ENCODE measurements around the gene RET. TPM values are rescaled to one million over a fixed set of nuclear protein-coding genes. Genes with fewer than 3 reads are reported as not detected.

Gene RET
- polyA plus RNA-seq, 3 donors: 0.08 to 0.39 (median 0.14) TPM

- intact Hi-C loops (cut with micrococcal nuclease): no loop called here
- H3K9me3 ChIP-seq (replicated peaks in 1 of 2; ENCODE audit: control insufficient read depth in 1 of 2, insufficient read depth in 1 of 2, low read length in 2 of 2): no peaks in the 10 kb centered on the region
- TF ChIP-seq CTCF (IDR thresholded peaks at IDR 0.05): no peak
- no peak for DNase-seq
- no peak overlapping the region for H3K27ac ChIP-seq (ENCODE audit: low read depth in 1 of 2, low read length in 2 of 2)
- Mint-ChIP-seq H3K4me3 (no peak overlapping the region), H3K36me3 (no peaks in the 10 kb centered on the region), H3K9me3 (peaks cover 0 to 3% (median 0%) of the 10 kb centered on the region in 7 donors), H3K4me1 (no peaks in the 10 kb centered on the region), H3K27ac (peak overlapping the region in 1 of 7 donors; percentile 37), H3K27me3 (ENCODE audit: low read depth in 3 of 3) (peaks cover 5 to 17% (median 6%) of the 10 kb centered on the region in 3 donors)
- H3K4me3 ChIP-seq (replicated peaks in 1 of 3; ENCODE audit: low read depth in 2 of 3, low read length in 3 of 3): no peak overlapping the region
- no peaks in the 10 kb centered on the region for H4K20me1 ChIP-seq (ENCODE audit: insufficient read depth, low read length)
- H2AFZ ChIP-seq (ENCODE audit: insufficient read depth, low read depth, low read length, poor library complexity, severe bottlenecking): no peak overlapping the region
- no peaks in the 10 kb centered on the region for H3K36me3 ChIP-seq (replicated peaks in 1 of 2; ENCODE audit: control insufficient read depth in 1 of 2, insufficient read depth in 2 of 2, low read length in 2 of 2)
- H3K27me3 ChIP-seq (ENCODE audit: control insufficient read depth in 2 of 2, insufficient read depth in 2 of 2, low read length in 2 of 2): no peaks in the 10 kb centered on the region
- WGBS (ENCODE audit: insufficient coverage): 91% methylated on average over 9 of the region's 9 CpGs
- H3K9ac ChIP-seq (ENCODE audit: insufficient read depth, low read length, poor library complexity, severe bottlenecking): no peak overlapping the region
- H3K79me2 ChIP-seq (ENCODE audit: insufficient read depth, low read length): no peaks in the 10 kb centered on the region
- H3K4me1 ChIP-seq (ENCODE audit: control insufficient read depth in 1 of 2, insufficient read depth in 2 of 2, low read length in 2 of 2): no peaks in the 10 kb centered on the region
- no peak overlapping the region for H3K4me2 ChIP-seq (replicated peaks; ENCODE audit: extremely low read depth, low read length, poor library complexity, severe bottlenecking)
Measured at GRCh38 chr10:43057831-43058340, 19.0 kb upstream of the RET start.

- Histone ChIP-seq H3K27me3 (ENCODE audit: control insufficient read depth in 2 of 2, insufficient read depth in 2 of 2, low read length in 2 of 2) (no peaks in the 10 kb centered on the region), H3K36me3 (replicated peaks in 1 of 2; ENCODE audit: control insufficient read depth in 1 of 2, insufficient read depth in 2 of 2, low read length in 2 of 2) (no peaks in the 10 kb centered on the region), H3K4me3 (replicated peaks in 1 of 3; ENCODE audit: low read depth in 2 of 3, low read length in 3 of 3) (no peak overlapping the region), H3K27ac (ENCODE audit: low read depth in 1 of 2, low read length in 2 of 2) (no peak overlapping the region), H3K4me1 (ENCODE audit: control insufficient read depth in 1 of 2, insufficient read depth in 2 of 2, low read length in 2 of 2) (no peaks in the 10 kb centered on the region), H4K20me1 (ENCODE audit: insufficient read depth, low read length) (no peaks in the 10 kb centered on the region), H3K79me2 (ENCODE audit: insufficient read depth, low read length) (no peaks in the 10 kb centered on the region), H3K9me3 (replicated peaks in 1 of 2; ENCODE audit: control insufficient read depth in 1 of 2, insufficient read depth in 1 of 2, low read length in 2 of 2) (no peaks in the 10 kb centered on the region), H3K4me2 (replicated peaks; ENCODE audit: extremely low read depth, low read length, poor library complexity, severe bottlenecking) (no peak overlapping the region), H3K9ac (ENCODE audit: insufficient read depth, low read length, poor library complexity, severe bottlenecking) (no peak overlapping the region), H2AFZ (ENCODE audit: insufficient read depth, low read depth, low read length, poor library complexity, severe bottlenecking) (no peak overlapping the region)
- no peak for DNase-seq
- peaks cover 4 to 14% (median 5%) of the 10 kb centered on the region in 3 donors for H3K27me3 Mint-ChIP-seq (ENCODE audit: low read depth in 3 of 3)
- H3K4me1 Mint-ChIP-seq: no peaks in the 10 kb centered on the region
- H3K27ac Mint-ChIP-seq: no peak overlapping the region
- intact Hi-C loops (cut with micrococcal nuclease): no loop called here
- no peak overlapping the region for H3K4me3 Mint-ChIP-seq
- no peaks in the 10 kb centered on the region for H3K36me3 Mint-ChIP-seq
- WGBS (ENCODE audit: insufficient coverage): 93% methylated on average over 12 of the region's 13 CpGs
- peaks cover 0 to 3% (median 0%) of the 10 kb centered on the region in 7 donors for H3K9me3 Mint-ChIP-seq
- no peak for TF ChIP-seq CTCF (IDR thresholded peaks at IDR 0.05)
Measured at GRCh38 chr10:43058716-43059335, 18.0 kb upstream of the RET start.

Measured in CD14-positive monocyte (primary cell).